Measurements from ENCODE around the gene CFAP69. TPM values are rescaled to one million over a fixed set of nuclear protein-coding genes. Genes with fewer than 3 reads are reported as not detected.

CFAP69 gene
- total and polyA plus RNA-seq, 2 of the 8 experiments (the other 6 are each of a cell fraction or from before 2014, with no cell fraction given), result 1.00 to 3.8 TPM

- Histone ChIP-seq H3K9ac (replicated peaks in 1 of 4; ENCODE audit: extremely low read depth in 1 of 4, low read depth in 3 of 4, low read length in 3 of 4) (no peak overlapping the region), H3K23ac (ENCODE audit: insufficient read length) (no peak overlapping the region), H2BK12ac (ENCODE audit: low read depth, low read length) (no peak overlapping the region), H3K4ac (replicated peaks; ENCODE audit: insufficient read length, low read depth, low read length) (no peak overlapping the region), H2BK5ac (ENCODE audit: low read depth, low read length) (no peak overlapping the region), H3K9me3 (ENCODE audit: insufficient read depth in 2 of 2, low read depth in 1 of 2, low read length in 1 of 2) (no peaks in the 10 kb centered on the region), H3K27me3 (replicated peaks in 1 of 4; ENCODE audit: control insufficient read depth in 3 of 4, extremely low read depth in 1 of 4, insufficient read depth in 3 of 4, low read length in 3 of 4) (no peaks in the 10 kb centered on the region), H3K18ac (ENCODE audit: extremely low read depth, low read length) (no peak overlapping the region), H2BK20ac (ENCODE audit: low read length) (no peak overlapping the region), H4K5ac (ENCODE audit: insufficient read length, low read depth, low read length) (no peak overlapping the region), H2AFZ (ENCODE audit: low read length) (no peak overlapping the region), H3K36me3 (ENCODE audit: control insufficient read depth in 2 of 4, insufficient read depth in 4 of 4, low read length in 3 of 4) (peaks cover 0 to 27% (median 3%) of the 10 kb centered on the region in 4 experiments; a peak in 4 of 8 replicates), H3K4me1 (replicated peaks in 1 of 4; ENCODE audit: control insufficient read depth in 3 of 4, insufficient read depth in 4 of 4, low read length in 3 of 4) (no peaks in the 10 kb centered on the region), H3K56ac (replicated peaks; ENCODE audit: insufficient read length, low read depth, low read length) (no peak overlapping the region), H3K27ac (ENCODE audit: low read depth, low read length) (no peak overlapping the region), H3K4me3 (ENCODE audit: extremely low read depth in 1 of 4, insufficient read depth in 2 of 4, low read depth in 3 of 4, low read length in 4 of 4) (no peak overlapping the region), H3K79me1 (ENCODE audit: low read depth, low read length) (no peaks in the 10 kb centered on the region), H3K4me2 (ENCODE audit: insufficient read depth in 1 of 2, low read depth in 2 of 2, low read length in 2 of 2) (no peak overlapping the region), H4K91ac (replicated peaks; ENCODE audit: insufficient read length, low read length) (no peak overlapping the region), H2AK5ac (ENCODE audit: low read depth, low read length) (no peak overlapping the region), H2BK120ac (replicated peaks; ENCODE audit: low read depth, low read length) (no peak overlapping the region), H3K14ac (ENCODE audit: insufficient read length) (no peak overlapping the region), H4K8ac (ENCODE audit: extremely low read depth, insufficient read depth, low read length) (no peak overlapping the region), H2BK15ac (ENCODE audit: low read length) (no peak overlapping the region), H4K20me1 (replicated peaks in 1 of 2; ENCODE audit: control insufficient read depth in 1 of 2, insufficient read depth in 2 of 2, low read length in 2 of 2) (no peaks in the 10 kb centered on the region), H3K23me2 (ENCODE audit: low read depth, low read length) (no peaks in the 10 kb centered on the region), H3K79me2 (ENCODE audit: control insufficient read depth in 1 of 2, insufficient read depth in 2 of 2, low read length in 2 of 2) (no peaks in the 10 kb centered on the region)
- FAIRE-seq (no peak), DNase-seq (ENCODE audit: low read depth in 1 of 2, low spot score in 2 of 2) (no peak)
- ChIA-PET CTCF (ENCODE audit: partially characterized antibody) (no interaction called here), POLR2A (ENCODE audit: partially characterized antibody) (interaction anchor here (1.7 kb wide), 1 partner anchor 12 kb away, joined by 4 read pairs; no protein-coding TSS in a partner anchor)
- WGBS, 2 experiments (ENCODE audit: extremely low coverage in 1 of 2, insufficient coverage in 1 of 2, insufficient read length in 1 of 2, insufficient replicate concordance in 2 of 2, low coverage in 1 of 2, low lambda C conversion rate in 2 of 2, missing lambda C conversion rate in 1 of 2), result 90% methylated on average over 3 of the region's 3 CpGs; no CpG with 5 or more reads in 1 of the 2 experiments
- TF ChIP-seq EP300 (IDR thresholded peaks at IDR 0.05; ENCODE audit: borderline replicate concordance in 1 of 2, low read depth in 2 of 2, low read length in 2 of 2) (no peak), CREB1 (IDR thresholded peaks at IDR 0.05) (no peak), SRF (IDR thresholded peaks at IDR 0.05; ENCODE audit: low read depth, low read length) (no peak)
These were observed 13.7 kb upstream of the CFAP69 start for GRCh38 chr7:90231304-90231703.
